Endothelial cell (in vitro differentiated cells): Measurements from ENCODE around the gene KCNK17. TPM values are rescaled to one million over a fixed set of nuclear protein-coding genes. Genes with fewer than 3 reads are reported as not detected.

Source experiments
- DNase-seq: peaks from one replicate; pipeline ENCODE4 v3.0.0; 2021; ENCODE audit warnings: low spot score
- H3K27ac Mint-ChIP-seq: one replicate; pipeline ENCODE4 v1.8.0; 2021; ENCODE audit warnings: mixed read lengths, inconsistent platforms; ENCODE audit not compliant: unreplicated experiment
- H3K27me3 Mint-ChIP-seq: one replicate; pipeline ENCODE4 v1.8.0; 2021; ENCODE audit warnings: mild to moderate bottlenecking, moderate library complexity, mixed read lengths, inconsistent platforms; ENCODE audit not compliant: unreplicated experiment
- H3K36me3 Mint-ChIP-seq: one replicate; pipeline ENCODE4 v1.8.0; 2021; ENCODE audit warnings: mild to moderate bottlenecking, low read depth, mixed read lengths, inconsistent platforms; ENCODE audit not compliant: unreplicated experiment
- H3K4me1 Mint-ChIP-seq: one replicate; pipeline ENCODE4 v1.8.0; 2021; ENCODE audit warnings: mild to moderate bottlenecking, mixed read lengths, inconsistent platforms; ENCODE audit not compliant: unreplicated experiment
- H3K4me3 Mint-ChIP-seq: one replicate; pipeline ENCODE4 v1.8.0; 2021; ENCODE audit warnings: mild to moderate bottlenecking, mixed read lengths, inconsistent platforms; ENCODE audit not compliant: unreplicated experiment
- H3K9me3 Mint-ChIP-seq: one replicate; pipeline ENCODE4 v1.8.0; 2021; ENCODE audit warnings: mixed read lengths, inconsistent platforms; ENCODE audit not compliant: unreplicated experiment
- total RNA-seq: library from RNA; stranded (reverse); fragmentation: NEBNext Ultra II Directional; extraction: Animal tissue kit (Norgen Biotek cat#: 25700); gene quantifications from one replicate; pipeline ENCODE4 v1.2.1, GENCODE V29; 2021; ENCODE audit not compliant: unreplicated experiment
- TF ChIP-seq, protein P1 (sequence below): fragments of 200-600 bp; sonication (generic); IDR thresholded peaks from one replicate; pipeline ENCODE4 v1.5.0; 2021; ENCODE audit warnings: antibody characterized with exemption; ENCODE audit not compliant: unreplicated experiment

KCNK17 gene
- total RNA-seq, 1 donor from 2014 or later, result 180 TPM

DNA sequence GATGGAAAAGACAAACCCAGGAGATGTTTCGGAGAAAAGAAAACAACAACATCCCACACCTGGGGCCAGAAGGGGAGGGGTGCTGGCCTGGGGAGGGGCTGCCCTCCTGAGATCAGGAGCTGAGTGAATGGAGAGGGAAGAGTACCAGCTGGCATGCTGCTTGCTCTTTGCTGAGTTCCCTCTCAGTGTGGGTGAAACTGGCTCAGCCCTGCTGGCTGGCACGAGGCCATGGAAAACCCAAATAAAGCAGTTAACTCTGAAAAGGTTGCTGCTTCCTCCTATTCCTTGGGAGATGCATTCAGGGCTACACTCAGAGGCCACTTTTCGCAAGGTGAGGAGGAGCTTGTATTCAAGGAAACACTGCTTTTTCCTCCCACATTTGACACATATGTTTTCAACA lies 16.3 kb upstream of the KCNK17 start:
- H3K27me3 Mint-ChIP-seq, result peaks cover 6% of the 10 kb centered on the region
- no peak overlapping the region for H3K4me3 Mint-ChIP-seq
- H3K27ac Mint-ChIP-seq, result no peak overlapping the region
- peaks cover 9% of the 10 kb centered on the region for H3K36me3 Mint-ChIP-seq
- TF ChIP-seq, protein P1, sequence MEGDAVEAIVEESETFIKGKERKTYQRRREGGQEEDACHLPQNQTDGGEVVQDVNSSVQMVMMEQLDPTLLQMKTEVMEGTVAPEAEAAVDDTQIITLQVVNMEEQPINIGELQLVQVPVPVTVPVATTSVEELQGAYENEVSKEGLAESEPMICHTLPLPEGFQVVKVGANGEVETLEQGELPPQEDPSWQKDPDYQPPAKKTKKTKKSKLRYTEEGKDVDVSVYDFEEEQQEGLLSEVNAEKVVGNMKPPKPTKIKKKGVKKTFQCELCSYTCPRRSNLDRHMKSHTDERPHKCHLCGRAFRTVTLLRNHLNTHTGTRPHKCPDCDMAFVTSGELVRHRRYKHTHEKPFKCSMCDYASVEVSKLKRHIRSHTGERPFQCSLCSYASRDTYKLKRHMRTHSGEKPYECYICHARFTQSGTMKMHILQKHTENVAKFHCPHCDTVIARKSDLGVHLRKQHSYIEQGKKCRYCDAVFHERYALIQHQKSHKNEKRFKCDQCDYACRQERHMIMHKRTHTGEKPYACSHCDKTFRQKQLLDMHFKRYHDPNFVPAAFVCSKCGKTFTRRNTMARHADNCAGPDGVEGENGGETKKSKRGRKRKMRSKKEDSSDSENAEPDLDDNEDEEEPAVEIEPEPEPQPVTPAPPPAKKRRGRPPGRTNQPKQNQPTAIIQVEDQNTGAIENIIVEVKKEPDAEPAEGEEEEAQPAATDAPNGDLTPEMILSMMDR, result no peak
- no peak for DNase-seq
- peaks cover 52% of the 10 kb centered on the region for H3K4me1 Mint-ChIP-seq
- H3K9me3 Mint-ChIP-seq, result no peaks in the 10 kb centered on the region

DNA sequence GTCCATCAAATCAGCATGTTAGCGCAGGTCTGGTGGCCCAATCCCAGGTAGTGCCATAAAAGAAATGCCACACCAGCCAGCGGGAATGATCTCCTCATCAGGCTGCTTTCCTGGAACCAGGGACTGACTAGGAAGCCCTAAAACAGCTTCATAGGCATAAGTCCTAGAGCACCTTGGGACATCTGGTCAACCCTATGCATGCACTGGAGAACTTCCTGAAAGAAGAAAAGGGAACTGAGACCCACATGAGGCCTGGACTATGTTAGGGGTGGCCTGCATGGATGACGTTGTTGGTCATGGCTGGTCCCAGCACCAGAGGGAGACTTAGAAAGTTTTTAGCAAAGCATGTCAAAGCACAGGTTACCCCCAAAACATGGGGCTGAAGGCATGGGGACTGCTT lies 15.8 kb upstream of the KCNK17 start:
- no peaks in the 10 kb centered on the region for H3K9me3 Mint-ChIP-seq

DNA sequence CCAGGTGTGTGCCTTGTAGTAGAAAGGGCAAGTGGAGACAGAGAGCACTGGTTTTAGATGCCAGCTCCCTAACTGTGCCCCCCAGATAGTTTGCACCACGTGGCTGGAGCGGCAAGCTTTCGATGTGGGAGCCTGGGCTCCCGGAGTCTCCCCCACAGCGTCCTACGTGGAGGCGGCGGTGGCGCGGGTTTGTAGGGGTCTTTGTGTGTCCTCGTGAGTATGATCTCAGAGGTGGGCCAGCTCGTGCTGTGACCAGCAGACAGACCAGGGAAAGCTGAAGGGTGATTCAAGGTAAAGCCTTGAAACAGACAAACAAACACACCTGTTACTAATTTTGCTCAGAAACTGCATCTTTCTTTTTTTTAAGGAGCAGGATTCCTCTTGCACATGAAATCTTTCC lies 13.8 kb upstream of the KCNK17 start:
- Mint-ChIP-seq H3K4me1 (peaks cover 35% of the 10 kb centered on the region), H3K4me3 (no peak overlapping the region), H3K36me3 (peaks cover 13% of the 10 kb centered on the region), H3K27me3 (peaks cover 6% of the 10 kb centered on the region), H3K9me3 (no peaks in the 10 kb centered on the region), H3K27ac (no peak overlapping the region)
- DNase-seq, result no peak
- TF ChIP-seq, protein P1, result no peak

More for the DNA sequence above, 15.8 kb upstream of the KCNK17 start:
- no peak for DNase-seq
- H3K4me1 Mint-ChIP-seq, result peaks cover 49% of the 10 kb centered on the region
- H3K27me3 Mint-ChIP-seq, result peaks cover 6% of the 10 kb centered on the region
- H3K4me3 Mint-ChIP-seq, result no peak overlapping the region
- no peak overlapping the region for H3K27ac Mint-ChIP-seq
- TF ChIP-seq, protein P1, result no peak
- H3K36me3 Mint-ChIP-seq, result peaks cover 9% of the 10 kb centered on the region

DNA sequence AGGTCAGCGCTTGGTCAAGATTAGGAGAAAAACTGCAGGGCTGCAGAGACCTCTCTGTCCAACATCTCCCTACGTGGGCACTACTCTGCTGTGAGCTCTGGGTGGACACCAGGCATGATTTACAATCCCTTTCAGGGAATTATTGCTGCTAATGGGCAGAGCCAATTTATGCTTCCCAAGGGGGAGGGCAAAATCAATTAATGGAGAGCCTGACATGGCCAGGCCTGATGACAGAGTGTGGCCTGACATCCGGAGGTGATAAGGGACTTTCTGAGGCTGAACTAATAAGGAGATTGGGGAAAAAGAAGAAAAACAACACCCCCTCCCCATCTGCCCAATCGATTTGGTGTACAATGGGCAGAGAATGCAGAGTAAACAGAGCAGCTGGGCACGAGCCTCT lies 13.3 kb upstream of the KCNK17 start:
- Mint-ChIP-seq H3K27me3 (peaks cover 6% of the 10 kb centered on the region), H3K4me3 (peak overlapping the region; percentile 37), H3K27ac (no peak overlapping the region), H3K36me3 (peaks cover 13% of the 10 kb centered on the region), H3K4me1 (peaks cover 29% of the 10 kb centered on the region), H3K9me3 (no peaks in the 10 kb centered on the region)
- no peak for DNase-seq
- TF ChIP-seq, protein P1, result no peak

DNA sequence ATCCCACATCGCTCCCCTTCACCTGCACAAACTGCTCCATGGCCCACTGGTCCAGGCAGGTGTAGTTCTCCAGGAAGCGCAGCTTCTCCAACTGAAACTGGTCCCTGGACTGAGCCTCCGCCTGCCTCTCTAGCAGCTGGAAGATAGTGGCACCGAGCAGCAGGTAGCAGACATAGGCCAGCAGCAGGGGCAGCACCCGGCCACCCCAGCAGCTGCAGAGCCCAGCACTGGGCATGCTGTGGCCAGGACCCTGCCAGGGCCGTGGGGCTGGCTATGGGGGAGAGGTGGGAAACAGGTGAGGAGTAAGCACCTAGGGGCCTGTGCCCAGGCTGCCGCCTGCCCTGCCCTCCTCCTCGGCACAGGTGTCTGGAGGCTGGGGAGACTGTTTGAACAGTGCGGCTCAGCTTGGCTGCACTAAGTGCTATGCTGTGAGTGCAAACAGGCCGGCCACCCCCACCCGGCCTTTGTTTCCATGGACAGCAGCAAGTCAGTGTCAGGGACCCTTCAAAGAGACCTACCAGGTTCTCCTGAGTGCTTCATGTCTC lies 8.2 kb upstream of the KCNK17 start, which contains the start of gene KCNK16:
TSS of gene KCNK16 (minus strand) at position 397 of the 545 bp plus-strand sequence. CDS start at position 235, 162 bp downstream.
- H3K4me3 Mint-ChIP-seq, result no peak within 1 kb of the TSS
- H3K36me3 Mint-ChIP-seq, result peaks cover 18% of the 10 kb centered on the region

More for the DNA sequence above, 8.2 kb upstream of the KCNK17 start, which contains the start of gene KCNK16:
- Mint-ChIP-seq H3K27me3 (peaks cover 10% of the 10 kb centered on the region), H3K9me3 (no peaks in the 10 kb centered on the region), H3K27ac (no peak within 1 kb of the TSS), H3K4me1 (peaks cover 19% of the 10 kb centered on the region)
- DNase-seq, result no peak
- TF ChIP-seq, protein P1, result no peak
